H1 (cell line): ENCODE data around the gene NKAIN2. TPM values are rescaled to one million over a fixed set of nuclear protein-coding genes. Genes with fewer than 3 reads are reported as not detected.

Experiments used
- HDAC6 ChIP-seq: IDR thresholded peaks from one replicate; pipeline ENCODE4 v1.7.1; 2012; ENCODE audit warnings: low read depth, mild to moderate bottlenecking, inconsistent platforms, low read length, moderate library complexity
- NRF1 ChIP-seq: IDR thresholded peaks from 2 replicates; pipeline ENCODE4 v1.6.1; 2011; ENCODE audit warnings: mild to moderate bottlenecking, low read depth, low read length, improper control_type of control experiment
- TCF12 ChIP-seq: IDR thresholded peaks from 2 replicates; pipeline ENCODE4 v1.6.1; 2011; ENCODE audit warnings: low read depth, mild to moderate bottlenecking, low read length
- polyA plus RNA-seq, 7 experiments: library from polyadenylated mRNA; depleted of rRNA in 3 of 7; stranded (reverse) in 5 of 7; unstranded in 2 of 7; fragments of >200 nt in 5 of 7; fragments of 200-250 nt in 2 of 7; gene quantifications; 1 replicate in 5 of 7; 2 replicates in 1 of 7; 4 replicates in 1 of 7; pipeline versions ENCODE4 v1.2.1 to v1.2.3, GENCODE V29; 2011 to 2013; ENCODE audit warnings: missing spikeins in 2 of 7, mixed read lengths in 2 of 7
- total RNA-seq: library from RNA; stranded (reverse); fragmentation: NEBNext Ultra II Directional; extraction: Animal tissue kit (Norgen Biotek cat#: 25700); gene quantifications from 2 replicates; pipeline ENCODE4 v1.2.1, GENCODE V29; 2021
- TF ChIP-seq, protein P1 (sequence below): IDR thresholded peaks from 2 replicates; pipeline ENCODE4 v1.6.1; 2012; ENCODE audit warnings: low read length, inconsistent platforms

The NKAIN2 gene
- total and polyA plus RNA-seq, 2 of the 8 experiments (the other 6 are each of a cell fraction or from before 2014, with no cell fraction given) = 0.20 to 0.34 TPM

DNA sequence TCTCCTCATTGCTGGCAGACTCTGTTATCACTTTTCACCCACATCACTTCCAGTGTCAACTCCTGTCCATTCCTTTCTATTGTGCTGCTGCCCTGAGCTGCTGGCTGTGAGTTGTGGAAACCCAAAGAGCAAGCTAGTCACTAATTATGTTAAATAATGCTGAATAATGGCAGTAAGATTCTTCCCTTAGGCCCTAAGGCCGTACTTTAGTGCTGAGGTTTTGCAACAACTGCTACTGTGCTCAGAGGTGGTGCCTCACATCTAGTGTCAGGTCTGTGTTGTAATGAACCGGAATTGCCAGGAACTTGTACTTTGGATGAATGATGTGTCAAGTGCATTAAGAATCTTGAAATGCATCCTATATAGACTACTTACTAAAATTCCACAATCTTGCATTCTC is 786.3 kb downstream of the NKAIN2 start (continued):
- TF ChIP-seq TCF12 (no peak), NRF1 (no peak), HDAC6 (no peak)
- TF ChIP-seq, protein P1, sequence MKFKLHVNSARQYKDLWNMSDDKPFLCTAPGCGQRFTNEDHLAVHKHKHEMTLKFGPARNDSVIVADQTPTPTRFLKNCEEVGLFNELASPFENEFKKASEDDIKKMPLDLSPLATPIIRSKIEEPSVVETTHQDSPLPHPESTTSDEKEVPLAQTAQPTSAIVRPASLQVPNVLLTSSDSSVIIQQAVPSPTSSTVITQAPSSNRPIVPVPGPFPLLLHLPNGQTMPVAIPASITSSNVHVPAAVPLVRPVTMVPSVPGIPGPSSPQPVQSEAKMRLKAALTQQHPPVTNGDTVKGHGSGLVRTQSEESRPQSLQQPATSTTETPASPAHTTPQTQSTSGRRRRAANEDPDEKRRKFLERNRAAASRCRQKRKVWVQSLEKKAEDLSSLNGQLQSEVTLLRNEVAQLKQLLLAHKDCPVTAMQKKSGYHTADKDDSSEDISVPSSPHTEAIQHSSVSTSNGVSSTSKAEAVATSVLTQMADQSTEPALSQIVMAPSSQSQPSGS = no peak
